HCT116 (cell line): ENCODE measurements around the gene OSBPL1A. TPM values are rescaled to one million over a fixed set of nuclear protein-coding genes. Genes with fewer than 3 reads are reported as not detected.

Source experiments
- ATAC-seq: fragments of 200-7000 bp; cut with Tn5 transposase; 2 replicates; pipeline ENCODE4 v1.9.1; 2020; ENCODE audit warnings: mild to moderate bottlenecking, moderate library complexity
- BruUV-seq: library from RNA; stranded (reverse); fragments of 400-500 nt; replicated peaks from 2 replicates; lab custom pipeline; 2021; lab: Mats Ljungman, UMichigan
- CTCF ChIA-PET: fragments of 300-600 bp; sonication (Branson Sonifier 250); formaldehyde crosslinking; loops from one replicate; lab custom pipeline; 2021; ENCODE audit warnings: antibody characterized with exemption; lab: Charles Lee
- POLR2A ChIA-PET: fragments of 300-600, 350-600 bp; sonication (Branson Sonifier 250); formaldehyde crosslinking; loops from one replicate; lab custom pipeline; 2021; ENCODE audit warnings: antibody characterized with exemption; lab: Charles Lee
- RAD21 ChIA-PET, 2 experiments: fragments of 300-600 bp; sonication (Branson Sonifier 250); formaldehyde crosslinking; loops; one replicate each; lab custom pipeline; 2023; ENCODE audit warnings: low total read pairs in 2 of 2; ENCODE audit not compliant: uncharacterized antibody in 2 of 2, unreplicated experiment in 2 of 2, low non-redundant PET in 1 of 2; lab: Charles Lee
- DNase-seq: peaks from one replicate; pipeline ENCODE4 v3.0.0-alpha.2; 2010; ENCODE audit warnings: low read depth, low spot score
- H2AFZ ChIP-seq: fragments of 200-600 bp; shearing (Covaris generic), sonication (generic); 2 replicates; pipeline ENCODE4 v1.6.1; 2017; ENCODE audit warnings: low read depth, mixed run types, mixed read lengths, antibody characterized with exemption, low read length; ENCODE audit not compliant: poor library complexity, severe bottlenecking
- H3K27ac ChIP-seq: 2 replicates; pipeline ENCODE4 v1.5.1; 2012; ENCODE audit warnings: low read depth, low read length
- H3K27me3 ChIP-seq: fragments of 200-600 bp; sonication (generic); 2 replicates; pipeline ENCODE4 v1.6.1; 2016; ENCODE audit warnings: mixed run types, low read length, mixed read lengths; ENCODE audit not compliant: insufficient read depth
- H3K36me3 ChIP-seq, 2 experiments: fragments of 200-500 bp in 1 of 2; fragments of 200-600 bp in 1 of 2; sonication (Bioruptor generic) in 1 of 2; sonication (generic) in 1 of 2; 2 replicates each; pipeline versions ENCODE4 v1.5.1 to v1.6.1; 2014 to 2016; ENCODE audit warnings: low read length in 2 of 2, inconsistent platforms in 1 of 2, mixed read lengths in 1 of 2, mixed run types in 1 of 2; ENCODE audit not compliant: insufficient read depth in 2 of 2, control insufficient read depth in 1 of 2
- H3K4me1 ChIP-seq, 2 experiments: fragments of 200-600 bp in 1 of 2; sonication (generic) in 1 of 2; 2 replicates each; pipeline versions ENCODE4 v1.5.1 to v1.6.1; 2012 to 2017; ENCODE audit warnings: low read length in 2 of 2, inconsistent platforms in 1 of 2, mild to moderate bottlenecking in 1 of 2, mixed read lengths in 1 of 2, mixed run types in 1 of 2, moderate library complexity in 1 of 2; ENCODE audit not compliant: insufficient read depth in 2 of 2, control insufficient read depth in 1 of 2
- H3K4me2 ChIP-seq: fragments of 200-600 bp; sonication (generic); 2 replicates; pipeline ENCODE4 v1.6.1; 2017; ENCODE audit warnings: mixed run types, low read length, mixed read lengths
- H3K4me3 ChIP-seq, 2 experiments: fragments of 200-600 bp in 1 of 2; sonication (generic) in 1 of 2; replicated peaks in 1 of 2; 2 replicates each; pipeline ENCODE4 v1.5.1; 2011 to 2016; ENCODE audit warnings: low read length in 2 of 2, control low read depth in 1 of 2, low read depth in 1 of 2, mild to moderate bottlenecking in 1 of 2, mixed read lengths in 1 of 2, mixed run types in 1 of 2
- H3K79me2 ChIP-seq: fragments of 200-600 bp; sonication (generic); 2 replicates; pipeline ENCODE4 v1.6.1; 2017; ENCODE audit warnings: mild to moderate bottlenecking, mixed run types, low read length, moderate library complexity, mixed read lengths; ENCODE audit not compliant: insufficient read depth
- H3K9ac ChIP-seq: fragments of 200-600 bp; sonication (generic); 2 replicates; pipeline ENCODE4 v1.6.1; 2016; ENCODE audit warnings: low read length, mixed read lengths
- H3K9me2 ChIP-seq: fragments of 200-600 bp; sonication (generic), shearing (Covaris generic); 2 replicates; pipeline ENCODE4 v1.6.1; 2017; ENCODE audit warnings: mixed run types, mild to moderate bottlenecking, moderate library complexity; ENCODE audit not compliant: insufficient read depth
- H3K9me3 ChIP-seq, 2 experiments: fragments of 200-500 bp in 1 of 2; fragments of 200-600 bp in 1 of 2; sonication (Bioruptor generic) in 1 of 2; sonication (generic) in 1 of 2; 2 replicates each; pipeline ENCODE4 v1.6.1; 2014 to 2017; ENCODE audit warnings: low read length in 2 of 2, mixed read lengths in 2 of 2, inconsistent platforms in 1 of 2, low read depth in 1 of 2, mild to moderate bottlenecking in 1 of 2, mixed run types in 1 of 2, moderate library complexity in 1 of 2; ENCODE audit not compliant: control insufficient read depth in 1 of 2, insufficient read depth in 1 of 2
- H4K20me1 ChIP-seq: fragments of 200-600 bp; sonication (generic), shearing (Covaris generic); 2 replicates; pipeline ENCODE4 v1.6.1; 2017; ENCODE audit warnings: mixed run types, mild to moderate bottlenecking, moderate library complexity; ENCODE audit not compliant: insufficient read depth
- CBX3 ChIP-seq: IDR thresholded peaks from 2 replicates; pipeline ENCODE4 v1.6.1; 2012; ENCODE audit warnings: low read depth
- ELF1 ChIP-seq: IDR thresholded peaks from 2 replicates; pipeline ENCODE4 v1.6.1; 2012; ENCODE audit warnings: low read depth, borderline replicate concordance
- EZH2 ChIP-seq: fragments of 200-600 bp; sonication (generic); IDR thresholded peaks from 2 replicates; pipeline ENCODE4 v1.6.1; 2017; ENCODE audit warnings: antibody characterized with exemption, mixed run types
- EZH2phosphoT487 ChIP-seq: fragments of 200-600 bp; IDR thresholded peaks from 2 replicates; pipeline ENCODE4 v1.6.1; 2018; ENCODE audit warnings: antibody characterized with exemption, borderline replicate concordance
- FOSL1 ChIP-seq: IDR thresholded peaks from 2 replicates; pipeline ENCODE4 v1.6.1; 2012; ENCODE audit warnings: low read depth
- JUND ChIP-seq: IDR thresholded peaks from 2 replicates; pipeline ENCODE4 v1.6.1; 2012
- REST ChIP-seq: IDR thresholded peaks from 2 replicates; pipeline ENCODE4 v1.6.1; 2012; ENCODE audit warnings: low read depth
- SIN3A ChIP-seq: IDR thresholded peaks from 2 replicates; pipeline ENCODE4 v1.6.1; 2012; ENCODE audit warnings: low read depth
- SP1 ChIP-seq: IDR thresholded peaks from 2 replicates; pipeline ENCODE4 v1.6.1; 2012; ENCODE audit warnings: low read depth
- YY1 ChIP-seq: IDR thresholded peaks from 2 replicates; pipeline ENCODE4 v1.6.1; 2011; ENCODE audit warnings: low read length, low read depth, moderate library complexity, mild to moderate bottlenecking; ENCODE audit not compliant: insufficient replicate concordance; ENCODE audit errors: extremely low read depth
- ZFX ChIP-seq: fragments of 450-650 bp; IDR thresholded peaks from 2 replicates; pipeline ENCODE4 v1.6.1; 2017
- ZNF274 ChIP-seq: fragments of 200-500 bp; sonication (Bioruptor generic); IDR thresholded peaks from 2 replicates; pipeline ENCODE4 v1.6.1; 2014; ENCODE audit warnings: mild to moderate bottlenecking, low read depth, low read length, inconsistent platforms
- intact Hi-C: fragments of 100-400 bp; cut with micrococcal nuclease; formaldehyde crosslinking; loops from 2 replicates; pipeline ENCODE4 v1.10.0; 2022
- total RNA-seq: library from RNA; stranded (reverse); gene quantifications from one replicate; pipeline ENCODE4 v1.2.1, GENCODE V29; 2021; ENCODE audit not compliant: unreplicated experiment

Gene OSBPL1A
- total RNA-seq, 1 experiment from 2014 or later: 18.9 TPM

GRCh38 chr18:24396082-24396633 is 1.5 kb downstream of the OSBPL1A start:
- Histone ChIP-seq H4K20me1 (no peaks in the 10 kb centered on the region), H3K4me2 (peak overlapping the region; percentile 88), H3K4me1 (peaks cover 42 to 58% of the 10 kb centered on the region in 2 experiments), H2AFZ (no peak overlapping the region), H3K9me3 (no peaks in the 10 kb centered on the region), H3K27ac (no peak overlapping the region), H3K36me3 (no peaks in the 10 kb centered on the region), H3K4me3 (peak overlapping the region; percentile 53 to 66; a peak in 2 of 4 replicates), H3K27me3 (no peaks in the 10 kb centered on the region), H3K9ac (peak overlapping the region; percentile 73), H3K9me2 (no peaks in the 10 kb centered on the region), H3K79me2 (peaks cover 26% of the 10 kb centered on the region)
- intact Hi-C loops: no loop called here
- no peak for TF ChIP-seq FOSL1
- TF ChIP-seq EZH2phosphoT487: no peak
- TF ChIP-seq SP1: no peak
- no peak for TF ChIP-seq JUND
- TF ChIP-seq REST: no peak
- no peak for TF ChIP-seq ZFX
- no peak for TF ChIP-seq ELF1
- TF ChIP-seq YY1: no peak
- TF ChIP-seq ZNF274: no peak
- TF ChIP-seq EZH2: no peak
- no peak for TF ChIP-seq CBX3
- no peak for TF ChIP-seq SIN3A
- POLR2A ChIA-PET: interaction anchor here (0.6 kb wide), 1 partner anchor 32 kb away, joined by 3 read pairs; no protein-coding TSS in a partner anchor
- TSS peak; percentile 55 for BruUV-seq
- ATAC-seq: no peak
- RAD21 ChIA-PET: no interaction called here
- no peak for DNase-seq
- CTCF ChIA-PET: interaction anchor here (0.9 kb wide), 1 partner anchor 32 kb away, joined by 3 read pairs; no protein-coding TSS in a partner anchor
